Karpas-422 (cell line): ENCODE data around the gene REG3G. TPM values are rescaled to one million over a fixed set of nuclear protein-coding genes. Genes with fewer than 3 reads are reported as not detected.

Source experiments
- DNase-seq: peaks from one replicate; pipeline ENCODE4 v3.0.0-alpha.2; 2015
- H2AFZ ChIP-seq: fragments of 200-600 bp; sonication (generic); 2 replicates; pipeline ENCODE4 v1.6.1; 2014; ENCODE audit warnings: antibody characterized with exemption, low read length, mixed read lengths
- H3K27ac ChIP-seq: fragments of 200-600 bp; sonication (generic); 2 replicates; pipeline ENCODE4 v1.5.1; 2014; ENCODE audit warnings: mild to moderate bottlenecking, low read length, moderate library complexity
- H3K27me3 ChIP-seq: fragments of 200-600 bp; sonication (generic); 2 replicates; pipeline ENCODE4 v1.6.1; 2014; ENCODE audit warnings: low read length, mixed read lengths
- H3K36me3 ChIP-seq: fragments of 200-600 bp; sonication (generic); 2 replicates; pipeline ENCODE4 v1.6.1; 2014; ENCODE audit warnings: low read length, mixed read lengths; ENCODE audit not compliant: insufficient read depth
- H3K4me1 ChIP-seq: fragments of 200-600 bp; sonication (generic); 2 replicates; pipeline ENCODE4 v1.6.1; 2014; ENCODE audit warnings: mild to moderate bottlenecking, low read length, mixed read lengths
- H3K4me2 ChIP-seq: fragments of 200-600 bp; sonication (generic); 2 replicates; pipeline ENCODE4 v1.6.1; 2014; ENCODE audit warnings: low read length, low read depth, mild to moderate bottlenecking; ENCODE audit not compliant: poor library complexity, severe bottlenecking
- H3K4me3 ChIP-seq: fragments of 200-600 bp; sonication (generic); 2 replicates; pipeline ENCODE4 v1.5.1; 2014; ENCODE audit warnings: mild to moderate bottlenecking, antibody characterized with exemption, low read length, mixed read lengths
- H3K79me2 ChIP-seq: fragments of 200-600 bp; sonication (generic); 2 replicates; pipeline ENCODE4 v1.6.1; 2014; ENCODE audit warnings: mild to moderate bottlenecking, low read length, mixed read lengths
- H3K9ac ChIP-seq: fragments of 200-600 bp; sonication (generic); 2 replicates; pipeline ENCODE4 v1.6.0; 2014; ENCODE audit warnings: low read length
- H3K9me2 ChIP-seq: fragments of 200-600 bp; sonication (generic), shearing (Covaris generic); replicated peaks from 2 replicates; pipeline ENCODE4 v1.6.0; 2014; ENCODE audit warnings: mild to moderate bottlenecking, low read length, moderate library complexity; ENCODE audit not compliant: insufficient read depth
- H3K9me3 ChIP-seq: fragments of 300-700, 200-600 bp; sonication (generic); 2 replicates; pipeline ENCODE4 v1.6.1; 2014; ENCODE audit warnings: low read length, mixed read lengths
- H4K20me1 ChIP-seq: fragments of 200-600 bp; sonication (generic); 2 replicates; pipeline ENCODE4 v1.6.1; 2014; ENCODE audit warnings: mild to moderate bottlenecking, antibody characterized with exemption, low read length, low read depth; ENCODE audit not compliant: insufficient read depth
- total RNA-seq: library from RNA; depleted of rRNA; stranded (reverse); fragments of >200 nt; shearing (Covaris generic); gene quantifications from 2 replicates; pipeline ENCODE4 v1.2.3, GENCODE V29; 2014; ENCODE audit warnings: low replicate concordance

The REG3G gene
- total RNA-seq, 1 experiment from 2014 or later: not detected

GRCh38 chr2:78985558-78985957 lies 39.9 kb upstream of the REG3G start:
- no peaks in the 10 kb centered on the region for H3K9me3 ChIP-seq
- no peak for DNase-seq
- no peak overlapping the region for H2AFZ ChIP-seq
- H3K27ac ChIP-seq: no peak overlapping the region
- no peaks in the 10 kb centered on the region for H3K36me3 ChIP-seq
- no peak overlapping the region for H3K9ac ChIP-seq
- H3K27me3 ChIP-seq: no peaks in the 10 kb centered on the region
- no peaks in the 10 kb centered on the region for H3K79me2 ChIP-seq
- H3K4me3 ChIP-seq: no peak overlapping the region
- H3K4me1 ChIP-seq: peaks cover 24% of the 10 kb centered on the region
- H4K20me1 ChIP-seq: no peaks in the 10 kb centered on the region
- H3K9me2 ChIP-seq: no peaks in the 10 kb centered on the region
- H3K4me2 ChIP-seq: no peak overlapping the region

- no peaks in the 10 kb centered on the region for H3K79me2 ChIP-seq
- no peak overlapping the region for H3K9ac ChIP-seq
- H3K9me3 ChIP-seq: no peaks in the 10 kb centered on the region
- peaks cover 3% of the 10 kb centered on the region; the same call in 1 of the 2 replicates for H3K27me3 ChIP-seq
- no peaks in the 10 kb centered on the region for H4K20me1 ChIP-seq
- no peaks in the 10 kb centered on the region for H3K9me2 ChIP-seq
- peaks cover 16% of the 10 kb centered on the region for H3K4me1 ChIP-seq
- DNase-seq: no peak
- H3K27ac ChIP-seq: no peak overlapping the region
- H3K4me2 ChIP-seq: no peak overlapping the region
- no peaks in the 10 kb centered on the region for H3K36me3 ChIP-seq
- H2AFZ ChIP-seq: no peak overlapping the region
- H3K4me3 ChIP-seq: no peak overlapping the region
Measured at GRCh38 chr2:78989051-78989450, 36.5 kb upstream of the REG3G start.

- H3K4me3 ChIP-seq: peak overlapping the region; percentile 63; the same call in 1 of the 2 replicates
- peaks cover 3% of the 10 kb centered on the region; the same call in 1 of the 2 replicates for H3K27me3 ChIP-seq
- peak overlapping the region; percentile 70 for H3K4me2 ChIP-seq
- no peaks in the 10 kb centered on the region for H3K9me3 ChIP-seq
- peak overlapping the region; percentile 77; the same call in 1 of the 2 replicates for H2AFZ ChIP-seq
- H3K4me1 ChIP-seq: peaks cover 27% of the 10 kb centered on the region
- peak; percentile 79 for DNase-seq
- no peak overlapping the region for H3K27ac ChIP-seq
- H4K20me1 ChIP-seq: no peaks in the 10 kb centered on the region
- H3K79me2 ChIP-seq: no peaks in the 10 kb centered on the region
- H3K9me2 ChIP-seq: no peaks in the 10 kb centered on the region
- H3K9ac ChIP-seq: 0 out of 2 replicates have a peak overlapping the region, but pooled peaks have one; percentile 31
- H3K36me3 ChIP-seq: no peaks in the 10 kb centered on the region
Measured at GRCh38 chr2:78992451-78992806, 33.1 kb upstream of the REG3G start.

- DNase-seq: peak; percentile 60
- Histone ChIP-seq H3K9me2 (no peaks in the 10 kb centered on the region), H3K27me3 (peaks cover 3% of the 10 kb centered on the region; the same call in 1 of the 2 replicates), H3K4me1 (peaks cover 27% of the 10 kb centered on the region), H3K4me2 (peak overlapping the region; percentile 70), H3K9ac (peak overlapping the region; percentile 31), H3K36me3 (no peaks in the 10 kb centered on the region), H3K4me3 (peak overlapping the region; percentile 63), H3K27ac (no peak overlapping the region), H3K9me3 (no peaks in the 10 kb centered on the region), H4K20me1 (no peaks in the 10 kb centered on the region), H3K79me2 (no peaks in the 10 kb centered on the region), H2AFZ (peak overlapping the region; percentile 77; the same call in 1 of the 2 replicates)
Measured at GRCh38 chr2:78992807-78993517, 32.5 kb upstream of the REG3G start.

GRCh38 chr2:78993518-78994148 lies 31.9 kb upstream of the REG3G start:
- Histone ChIP-seq H3K36me3 (no peaks in the 10 kb centered on the region), H3K9ac (peak overlapping the region; percentile 31), H3K4me1 (peaks cover 27% of the 10 kb centered on the region), H2AFZ (peak overlapping the region; percentile 77; the same call in 1 of the 2 replicates), H3K4me2 (peak overlapping the region; percentile 70), H3K79me2 (no peaks in the 10 kb centered on the region), H3K4me3 (peak overlapping the region; percentile 63), H4K20me1 (no peaks in the 10 kb centered on the region), H3K27ac (no peak overlapping the region), H3K9me3 (no peaks in the 10 kb centered on the region), H3K27me3 (peaks cover 3% of the 10 kb centered on the region; the same call in 1 of the 2 replicates), H3K9me2 (no peaks in the 10 kb centered on the region)
- peak; percentile 59 for DNase-seq

GRCh38 chr2:78994789-78995188 lies 30.7 kb upstream of the REG3G start:
- Histone ChIP-seq H2AFZ (no peak overlapping the region), H3K27me3 (peaks cover 3% of the 10 kb centered on the region; the same call in 1 of the 2 replicates), H4K20me1 (no peaks in the 10 kb centered on the region), H3K4me3 (no peak overlapping the region), H3K4me1 (peaks cover 30% of the 10 kb centered on the region), H3K27ac (no peak overlapping the region), H3K4me2 (no peak overlapping the region), H3K9me3 (no peaks in the 10 kb centered on the region), H3K9me2 (no peaks in the 10 kb centered on the region), H3K79me2 (no peaks in the 10 kb centered on the region), H3K36me3 (no peaks in the 10 kb centered on the region), H3K9ac (no peak overlapping the region)
- no peak for DNase-seq

GRCh38 chr2:78999406-78999805 lies 26.1 kb upstream of the REG3G start:
- H3K36me3 ChIP-seq: no peaks in the 10 kb centered on the region
- H2AFZ ChIP-seq: no peak overlapping the region
- no peaks in the 10 kb centered on the region for H3K9me3 ChIP-seq

GRCh38 chr2:79000008-79000576 lies 25.4 kb upstream of the REG3G start:
- H3K27me3 ChIP-seq: peaks cover 4% of the 10 kb centered on the region; the same call in 1 of the 2 replicates
- no peak overlapping the region for H3K4me3 ChIP-seq
- H3K9ac ChIP-seq: no peak overlapping the region
- no peaks in the 10 kb centered on the region for H3K36me3 ChIP-seq
- H2AFZ ChIP-seq: no peak overlapping the region
- H4K20me1 ChIP-seq: no peaks in the 10 kb centered on the region
- no peak overlapping the region for H3K27ac ChIP-seq
- H3K4me1 ChIP-seq: peaks cover 27% of the 10 kb centered on the region
- no peaks in the 10 kb centered on the region for H3K9me3 ChIP-seq
- no peak for DNase-seq
- no peak overlapping the region for H3K4me2 ChIP-seq
- no peaks in the 10 kb centered on the region for H3K9me2 ChIP-seq
- H3K79me2 ChIP-seq: no peaks in the 10 kb centered on the region

More at GRCh38 chr2:78999406-78999805, 26.1 kb upstream of the REG3G start:
- no peak overlapping the region for H3K9ac ChIP-seq
- 0 out of 2 replicates have a peak, but pooled peaks cover under 1% of the 10 kb centered on the region for H3K27me3 ChIP-seq
- H3K4me2 ChIP-seq: no peak overlapping the region
- peaks cover 22% of the 10 kb centered on the region for H3K4me1 ChIP-seq
- no peak overlapping the region for H3K4me3 ChIP-seq
- DNase-seq: peak; percentile 90
- H3K27ac ChIP-seq: no peak overlapping the region
- no peaks in the 10 kb centered on the region for H4K20me1 ChIP-seq
- H3K79me2 ChIP-seq: no peaks in the 10 kb centered on the region
- H3K9me2 ChIP-seq: no peaks in the 10 kb centered on the region
